Measurements from ENCODE around the gene SEPTIN12. TPM values are rescaled to one million over a fixed set of nuclear protein-coding genes. Genes with fewer than 3 reads are reported as not detected.

The SEPTIN12 gene
- total RNA-seq, 2 donors from 2014 or later, result not detected

- Histone ChIP-seq H3K9me3 (no peaks in the 10 kb centered on the region), H3K9ac (ENCODE audit: low read depth in 2 of 2, low read length in 2 of 2) (no peak overlapping the region), H3K27ac (no peak overlapping the region), H3K4me1 (no peaks in the 10 kb centered on the region), H3K27me3 (no peaks in the 10 kb centered on the region), H3K4me3 (no peak overlapping the region), H3K36me3 (no peaks in the 10 kb centered on the region)
- no peak for DNase-seq
- intact Hi-C loops (cut with DNase I), result no loop called here
- TF ChIP-seq CTCF (IDR thresholded peaks at IDR 0.05), result no peak
Observed at GRCh38 chr16:4728676-4729075, 59.5 kb downstream of the SEPTIN12 start.

Other genes starting within 250 kb of the SEPTIN12 start
- 10 to 100 TPM; 13.1 to 18.4 TPM for gene CDIP1, start 249.6 kb downstream of the SEPTIN12 start, total RNA-seq
- under 1 TPM in 1 of 2 donors, not detected in 1; 0.08 TPM for gene C16orf96, start 232.0 kb downstream of the SEPTIN12 start, total RNA-seq
- gene UBALD1, start 173.5 kb downstream of the SEPTIN12 start, total RNA-seq, result 10 to 100 TPM; 19.4 to 20.2 TPM
- 10 to 100 TPM; 75.2 to 79.3 TPM for gene MGRN1, start 163.5 kb downstream of the SEPTIN12 start, total RNA-seq
- 10 to 100 TPM; 50.7 to 80.1 TPM for gene NUDT16L1, start 94.8 kb downstream of the SEPTIN12 start, total RNA-seq
- 10 to 100 TPM; 10.1 to 23.2 TPM for gene ANKS3, start 54.1 kb downstream of the SEPTIN12 start, total RNA-seq
- gene DNAAF8, start 53.8 kb downstream of the SEPTIN12 start, total RNA-seq, result under 1 TPM; 0.61 to 0.69 TPM
- 10 to 100 TPM; 12.3 to 16.1 TPM for gene ZNF500, start 21.2 kb downstream of the SEPTIN12 start, total RNA-seq
- gene SMIM22, start 7.0 kb upstream of the SEPTIN12 start, total RNA-seq, result 100 to 1,000 TPM; 361 to 457 TPM
- gene ROGDI, start 14.3 kb upstream of the SEPTIN12 start, total RNA-seq, result 10 to 100 TPM; 18.1 to 23.9 TPM
- gene GLYR1, start 58.9 kb upstream of the SEPTIN12 start, total RNA-seq, result 100 to 1,000 TPM; 112 to 134 TPM
- gene UBN1, start 59.1 kb upstream of the SEPTIN12 start, total RNA-seq, result 10 to 100 TPM; 34.7 to 41.7 TPM
- gene PPL, start 148.8 kb upstream of the SEPTIN12 start, total RNA-seq, result 10 to 100 TPM; 11.5 to 14.1 TPM
- gene SEC14L5, start 170.0 kb upstream of the SEPTIN12 start, total RNA-seq, result 1 to 10 TPM in 1 of 2 donors, under 1 TPM in 1; 0.59 to 1.8 TPM
- 10 to 100 TPM; 18.6 to 20.6 TPM for gene NAGPA, start 245.6 kb upstream of the SEPTIN12 start, total RNA-seq

Measured in colonic mucosa (tissue), 4 donors.